GM12878 (cell line): ENCODE data around the gene NOP9. TPM values are rescaled to one million over a fixed set of nuclear protein-coding genes. Genes with fewer than 3 reads are reported as not detected.

Experiments used
- ATAC-seq: fragments of 200-7000 bp; cut with Tn5 transposase; 3 replicates; pipeline ENCODE4 v1.9.1; 2020; ENCODE audit warnings: mild to moderate bottlenecking, moderate library complexity
- BruUV-seq: library from RNA; stranded (reverse); fragments of 400-500 nt; replicated peaks from 2 replicates; lab custom pipeline; 2021; lab: Mats Ljungman, UMichigan
- CTCF ChIA-PET: fragments of 300-600 bp; sonication (Branson Sonifier 250); formaldehyde crosslinking; extraction: SDS; loops from one replicate; lab custom pipeline; 2021; ENCODE audit warnings: inconsistent platforms; lab: Yijun Ruan, JAX
- POLR2A ChIA-PET: fragments of 350-600 bp; formaldehyde crosslinking; extraction: SDS; loops from one replicate; lab custom pipeline; 2021; ENCODE audit warnings: inconsistent platforms; lab: Charles Lee
- RAD21 ChIA-PET: fragments of 300-600 bp; sonication (Branson Sonifier 250); formaldehyde crosslinking; loops from one replicate; lab custom pipeline; 2023; ENCODE audit warnings: antibody characterized with exemption; ENCODE audit not compliant: unreplicated experiment; lab: Charles Lee
- SMC1A ChIA-PET: fragments of 300-600 bp; sonication (Branson Sonifier 250); formaldehyde crosslinking; loops from one replicate; lab custom pipeline; 2023; ENCODE audit not compliant: unreplicated experiment, uncharacterized antibody; lab: Charles Lee
- DNase-seq: peaks from one replicate; pipeline ENCODE4 v3.0.0-alpha.2; 2011; ENCODE audit warnings: low read depth, low spot score
- FAIRE-seq: peaks from 3 replicates; lab custom pipeline; 2011; peaks lifted over from hg19 to GRCh38; lab: Jason Lieb, UNC
- H2AFZ ChIP-seq: 2 replicates; pipeline ENCODE4 v1.6.0; 2011; ENCODE audit warnings: low read depth, low read length, control low read depth; ENCODE audit not compliant: control insufficient read depth
- H3K27ac ChIP-seq: 2 replicates; pipeline ENCODE4 v1.5.1; 2011; ENCODE audit warnings: control low read depth; ENCODE audit not compliant: control insufficient read depth, insufficient read depth
- H3K27me3 ChIP-seq, 2 experiments: replicated peaks in 1 of 2; 2 replicates each; pipeline versions ENCODE4 v1.6.0 to v1.6.1; 2011; ENCODE audit warnings: low read length in 1 of 2; ENCODE audit not compliant: control insufficient read depth in 2 of 2, insufficient read depth in 2 of 2
- H3K36me3 ChIP-seq, 2 experiments: 2 replicates each; pipeline ENCODE4 v1.5.1; 2011; ENCODE audit warnings: low read length in 1 of 2; ENCODE audit not compliant: control insufficient read depth in 2 of 2, insufficient read depth in 2 of 2
- H3K4me1 ChIP-seq: 2 replicates; pipeline ENCODE4 v1.6.1; 2011; ENCODE audit warnings: mild to moderate bottlenecking, low read length, moderate library complexity, mixed read lengths; ENCODE audit not compliant: control insufficient read depth, insufficient read depth
- H3K4me2 ChIP-seq: 2 replicates; pipeline ENCODE4 v1.6.0; 2011; ENCODE audit warnings: control low read depth; ENCODE audit not compliant: control insufficient read depth, insufficient read depth
- H3K4me3 ChIP-seq: fragments of 200-600 bp; sonication (generic); 2 replicates; pipeline ENCODE4 v1.5.1; 2016
- H3K79me2 ChIP-seq: 2 replicates; pipeline ENCODE4 v1.6.0; 2011; ENCODE audit warnings: low read length; ENCODE audit not compliant: control insufficient read depth, insufficient read depth
- H3K9ac ChIP-seq: 2 replicates; pipeline ENCODE4 v1.8.0; 2011; ENCODE audit warnings: low read length, control low read depth, mixed read lengths; ENCODE audit not compliant: control insufficient read depth, insufficient read depth
- H3K9me3 ChIP-seq: replicated peaks from 3 replicates; pipeline ENCODE4 v1.5.1; 2011; ENCODE audit warnings: mild to moderate bottlenecking, low read length; ENCODE audit not compliant: control insufficient read depth, insufficient read depth
- H4K20me1 ChIP-seq: 2 replicates; pipeline ENCODE4 v1.6.0; 2011; ENCODE audit not compliant: control insufficient read depth, insufficient read depth
- BCL3 ChIP-seq: IDR thresholded peaks from 2 replicates; pipeline ENCODE4 v1.6.1; 2011; ENCODE audit warnings: borderline replicate concordance, low read depth, mild to moderate bottlenecking, moderate library complexity, low read length; ENCODE audit not compliant: insufficient read depth, poor library complexity, severe bottlenecking
- CHD4 ChIP-seq: fragments of 200-600 bp; sonication (generic); IDR thresholded peaks from 2 replicates; pipeline ENCODE4 v1.6.1; 2016; ENCODE audit warnings: mild to moderate bottlenecking
- ETV6 ChIP-seq, 2 experiments: fragments of 450-650 bp in 1 of 2; IDR thresholded peaks in 1 of 2; conservative IDR thresholded peaks in 1 of 2; 2 replicates each; pipeline ENCODE4 v1.6.1; 2014; ENCODE audit warnings: antibody characterized with exemption in 1 of 2, borderline replicate concordance in 1 of 2, low read depth in 1 of 2, mild to moderate bottlenecking in 1 of 2, moderate library complexity in 1 of 2
- FOS ChIP-seq: IDR thresholded peaks from 3 replicates; pipeline ENCODE4 v1.6.1; 2011; ENCODE audit warnings: borderline replicate concordance; ENCODE audit not compliant: insufficient read length; ENCODE audit errors: extremely low read depth
- GABPA ChIP-seq: IDR thresholded peaks from 2 replicates; pipeline ENCODE4 v1.6.1; 2014; ENCODE audit warnings: antibody characterized with exemption, low read depth, mild to moderate bottlenecking, inconsistent platforms
- HDAC2 ChIP-seq: fragments of 200-600 bp; sonication (generic); IDR thresholded peaks from 2 replicates; pipeline ENCODE4 v1.6.1; 2017
- MAX ChIP-seq: IDR thresholded peaks from 2 replicates; pipeline ENCODE4 v1.6.1; 2012; ENCODE audit warnings: low read depth, low read length, improper control_type of control experiment
- NFIC ChIP-seq: IDR thresholded peaks from 2 replicates; pipeline ENCODE4 v1.6.1; 2012; ENCODE audit warnings: low read depth, mild to moderate bottlenecking, inconsistent platforms, low read length, moderate library complexity
- RELA ChIP-seq: fragments of 450-650 bp; IDR thresholded peaks from 2 replicates; pipeline ENCODE4 v1.8.0; 2014; ENCODE audit warnings: borderline replicate concordance; ENCODE audit not compliant: partially characterized antibody
- SIX5 ChIP-seq: IDR thresholded peaks from 2 replicates; pipeline ENCODE4 v1.6.1; 2011; ENCODE audit warnings: mild to moderate bottlenecking, low read depth, low read length, moderate library complexity; ENCODE audit not compliant: severe bottlenecking
- SUPT20H ChIP-seq: IDR thresholded peaks from 2 replicates; pipeline ENCODE4 v1.6.1; 2011; ENCODE audit warnings: low read depth, mild to moderate bottlenecking, low read length, moderate library complexity, borderline replicate concordance; ENCODE audit not compliant: control insufficient read depth
- TBL1XR1 ChIP-seq: IDR thresholded peaks from 2 replicates; pipeline ENCODE4 v1.6.1; 2012; ENCODE audit warnings: low read depth, low read length, improper control_type of control experiment
- ZNF207 ChIP-seq: fragments of 450-650 bp; IDR thresholded peaks from 2 replicates; pipeline ENCODE4 v1.6.1; 2014; ENCODE audit warnings: antibody characterized with exemption, mild to moderate bottlenecking, borderline replicate concordance
- ZNF217 ChIP-seq: fragments of 450-650 bp; IDR thresholded peaks from 2 replicates; pipeline ENCODE4 v1.6.1; 2017; ENCODE audit warnings: antibody characterized with exemption, mild to moderate bottlenecking
- ZNF687 ChIP-seq: fragments of 450-650 bp; IDR thresholded peaks from 2 replicates; pipeline ENCODE4 v1.6.1; 2017; ENCODE audit warnings: mild to moderate bottlenecking, moderate library complexity
- WGBS: methylation state at CpG from one replicate; pipeline ENCODE4 v1.1.6; 2016; ENCODE audit warnings: low lambda C conversion rate; ENCODE audit not compliant: insufficient replicate concordance, insufficient coverage; ENCODE audit errors: missing lambda C conversion rate; 5-methylcytosine and 5-hydroxymethylcytosine counted together
- in situ Hi-C: fragments of 300-500 bp; cut with MboI; formaldehyde crosslinking; loops from 9 replicates; pipeline ENCODE4 v1.14.3; 2018; ENCODE audit warnings: mixed read lengths
- intact Hi-C: fragments of 100-400 bp; cut with micrococcal nuclease; formaldehyde crosslinking; loops from one replicate; pipeline ENCODE4 v1.14.2; 2022; ENCODE audit not compliant: unreplicated experiment
- polyA plus RNA-seq, 11 experiments: library from polyadenylated mRNA; depleted of rRNA in 4 of 11; unstranded in 6 of 11; stranded (reverse) in 5 of 11; fragments of >200 nt; fragmentation: Nextera tagmentation in 4 of 11; fragmentation: Illumina TruSeq in 1 of 11; extraction: Ambion mirVana in 4 of 11; extraction: Trizol in 1 of 11; gene quantifications; 1 replicate in 1 of 11; 2 replicates in 10 of 11; pipeline versions ENCODE4 v1.2.1 to v1.2.3, GENCODE V29; 2011 to 2016; ENCODE audit warnings: inconsistent platforms in 2 of 11, missing spikeins in 2 of 11, low read depth in 1 of 11
- total RNA-seq, 4 experiments: library from RNA; depleted of rRNA in 3 of 4; stranded (reverse); fragments of >200 nt in 3 of 4; fragmentation: Illumina TruSeq in 1 of 4; extraction: Trizol in 1 of 4; gene quantifications; 2 replicates each; pipeline versions ENCODE4 v1.2.1 to v1.2.3, GENCODE V29; 2013 to 2021

NOP9 gene
- total and polyA plus RNA-seq, 10 of the 15 experiments (the other 5 are each of a cell fraction or from before 2014, with no cell fraction given), result 2.4 to 43.9 (median 20.3) TPM

GRCh38 chr14:24282736-24283135 is 16.9 kb upstream of the NOP9 start (continued):
- no peak for TF ChIP-seq ZNF687
- TF ChIP-seq NFIC, result no peak
- no peak for TF ChIP-seq FOS
- TF ChIP-seq TBL1XR1, result no peak
- no peak for TF ChIP-seq GABPA
- no peak for TF ChIP-seq ETV6 (conservative IDR thresholded peaks at IDR 0.05 in 1 of 2, IDR thresholded peaks at IDR 0.05 in 1 of 2; ENCODE audit: borderline replicate concordance in 1 of 2, low read depth in 1 of 2)
- TF ChIP-seq ZNF217, result no peak

- ChIA-PET CTCF (interaction anchor here (1.2 to 17.1 kb wide), 4 partner anchors 11 to 148 kb away, joined by 3 to 269 read pairs (median 135); partner anchors contain the start of genes CIDEB, DHRS1, NOP9 and TINF2), RAD21 (interaction anchor here (1.5 kb wide), 1 partner anchor 41 kb away, joined by 4 read pairs; the partner anchor contains the start of gene TINF2), POLR2A (interaction anchor here (1.6 to 2.4 kb wide), 2 partner anchors 9 to 10 kb away, joined by 3 to 12 read pairs; no protein-coding TSS in a partner anchor), SMC1A (interaction anchor here (1.1 to 11.8 kb wide), 4 partner anchors 10 to 40 kb away, joined by 3 to 115 read pairs (median 4); partner anchors contain the start of genes DHRS1 and NOP9)
- H3K27ac ChIP-seq, result no peak overlapping the region
- 80% methylated on average over 5 of the region's 5 CpGs for WGBS
- no peak overlapping the region for H3K4me2 ChIP-seq
- no peak for ATAC-seq
- no TSS peak for BruUV-seq
- H3K9ac ChIP-seq, result no peak overlapping the region
- intact Hi-C loops, result no loop called here
- peaks cover 14% of the 10 kb centered on the region for H3K4me1 ChIP-seq
- no peaks in the 10 kb centered on the region for H3K27me3 ChIP-seq
- DNase-seq, result no peak
- no peak overlapping the region for H3K4me3 ChIP-seq
- no peak overlapping the region for H2AFZ ChIP-seq
- H3K36me3 ChIP-seq, result no peaks in the 10 kb centered on the region
- in situ Hi-C loops, result no loop called here
- H4K20me1 ChIP-seq, result no peaks in the 10 kb centered on the region
- no peak for TF ChIP-seq SUPT20H
- no peak for TF ChIP-seq SIX5
- no peak for TF ChIP-seq HDAC2
- no peak for TF ChIP-seq RELA
- TF ChIP-seq BCL3, result no peak
- TF ChIP-seq ZNF207, result no peak
- no peak for TF ChIP-seq CHD4
- TF ChIP-seq MAX, result no peak
- TF ChIP-seq, all 136 proteins: peak for 0
- Histone ChIP-seq H3K79me2 (no peaks in the 10 kb centered on the region; the same call in 1 of the 2 replicates), H3K9me3 (no peaks in the 10 kb centered on the region)
- FAIRE-seq, result no peak
Observed at GRCh38 chr14:24283796-24284460, 15.7 kb upstream of the NOP9 start.
